ENCODE data around the gene C6orf118. TPM values are rescaled to one million over a fixed set of nuclear protein-coding genes. Genes with fewer than 3 reads are reported as not detected.

Gene C6orf118
- total RNA-seq: 0.13 TPM in 1 of 2 replicates, not detected in the other

DNA sequence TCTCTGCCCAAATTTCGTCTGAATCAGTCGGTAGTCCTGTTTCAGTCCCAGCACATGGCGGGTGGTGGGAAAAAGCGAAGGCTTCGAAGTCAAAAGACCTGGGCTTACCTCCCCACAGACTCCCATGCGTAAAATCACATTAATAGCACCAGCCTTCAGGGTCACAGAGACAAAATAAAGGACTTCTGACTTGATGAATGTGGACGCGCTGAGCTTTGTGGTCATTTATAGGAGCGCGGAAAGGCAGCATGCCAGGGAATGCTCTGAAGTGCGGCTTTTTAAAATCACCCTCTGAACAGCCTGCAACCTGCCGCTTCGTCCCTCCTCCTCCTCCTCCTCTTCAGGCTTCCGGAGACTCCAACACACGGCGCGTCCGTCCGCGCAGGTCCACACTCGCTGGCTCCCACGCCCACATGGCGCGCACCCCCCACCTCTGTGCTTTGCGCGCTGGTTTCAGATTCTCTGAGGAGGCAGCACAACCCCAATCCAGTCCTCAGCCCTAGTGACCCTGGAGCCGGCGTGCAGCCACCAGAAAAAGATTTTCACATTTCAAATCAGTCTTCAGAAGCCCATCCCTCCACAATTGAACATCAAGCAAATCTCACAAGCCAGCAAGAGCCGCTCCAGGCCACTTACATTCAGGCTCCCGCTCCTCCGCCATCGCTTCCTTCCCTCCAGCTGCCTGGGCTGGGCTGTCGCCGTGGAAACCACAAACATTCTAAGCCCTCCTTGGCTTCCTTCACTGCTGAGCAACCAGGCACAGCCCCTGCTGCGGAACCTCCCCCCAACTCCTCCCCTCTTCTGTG is at the start of gene C6orf118:
Gene C6orf118 (minus strand): TSS at position 680 of the 806 bp plus-strand sequence. CDS start 19 bp downstream, at position 661.

All from mesangial cell (primary cell).